Neural cell (in vitro differentiated cells): Measurements from ENCODE around the gene LPIN1. TPM values are rescaled to one million over a fixed set of nuclear protein-coding genes. Genes with fewer than 3 reads are reported as not detected.

Source experiments
- H2AFZ ChIP-seq: fragments of 200-600, 300-800 bp; sonication (generic), shearing (Covaris generic); 2 replicates; pipeline ENCODE4 v1.6.0; 2014; ENCODE audit warnings: low read depth, mild to moderate bottlenecking, antibody characterized with exemption, low read length, moderate library complexity
- H3F3A ChIP-seq: fragments of 200-600 bp; shearing (Covaris generic); 2 replicates; pipeline ENCODE4 v1.6.1; 2016; ENCODE audit warnings: mild to moderate bottlenecking, moderate library complexity, mixed read lengths, antibody characterized with exemption, low read length; ENCODE audit not compliant: insufficient read depth, poor library complexity, severe bottlenecking
- H3K27ac ChIP-seq: fragments of 200-600, 300-800 bp; sonication (generic), shearing (Covaris generic); 2 replicates; pipeline ENCODE4 v1.5.1; 2014; ENCODE audit warnings: mild to moderate bottlenecking, low read length, moderate library complexity
- H3K27me3 ChIP-seq: fragments of 300-800, 200-600 bp; sonication (generic), shearing (Covaris generic); 2 replicates; pipeline ENCODE4 v1.6.0; 2014; ENCODE audit warnings: mild to moderate bottlenecking, low read depth, low read length, moderate library complexity; ENCODE audit not compliant: insufficient read depth
- H3K36me3 ChIP-seq: fragments of 300-800, 200-600 bp; sonication (generic), shearing (Covaris generic); 2 replicates; pipeline ENCODE4 v1.5.1; 2014; ENCODE audit warnings: mild to moderate bottlenecking, antibody characterized with exemption, low read length, moderate library complexity; ENCODE audit not compliant: insufficient read depth
- H3K4me2 ChIP-seq: fragments of 300-800, 200-600 bp; sonication (generic), shearing (Covaris generic); 2 replicates; pipeline ENCODE4 v1.6.0; 2014; ENCODE audit warnings: mild to moderate bottlenecking, low read length
- H3K4me3 ChIP-seq: fragments of 300-800, 200-600 bp; sonication (generic), shearing (Covaris generic); 2 replicates; pipeline ENCODE4 v1.5.1; 2014; ENCODE audit warnings: mild to moderate bottlenecking, low read length, moderate library complexity
- H3K79me2 ChIP-seq: fragments of 200-600 bp; shearing (Covaris generic); replicated peaks from 2 replicates; pipeline ENCODE4 v1.6.0; 2014; ENCODE audit warnings: mild to moderate bottlenecking, low read length, moderate library complexity; ENCODE audit not compliant: insufficient read depth
- H3K9ac ChIP-seq: fragments of 300-800, 200-600 bp; sonication (generic), shearing (Covaris generic); 2 replicates; pipeline ENCODE4 v1.6.1; 2016; ENCODE audit warnings: mild to moderate bottlenecking, low read length, mixed read lengths
- H3K9me2 ChIP-seq: fragments of 200-600 bp; shearing (Covaris generic); 2 replicates; pipeline ENCODE4 v1.6.1; 2016; ENCODE audit warnings: mild to moderate bottlenecking, low read length, mixed read lengths; ENCODE audit not compliant: insufficient read depth
- H3K9me3 ChIP-seq: fragments of 200-600, 300-800 bp; sonication (generic), shearing (Covaris generic); 2 replicates; pipeline ENCODE4 v1.6.1; 2016; ENCODE audit warnings: mild to moderate bottlenecking, mixed run types, low read length, moderate library complexity, mixed read lengths
- H4K20me1 ChIP-seq: fragments of 200-600 bp; shearing (Covaris generic); 2 replicates; pipeline ENCODE4 v1.6.1; 2016; ENCODE audit warnings: mild to moderate bottlenecking, mixed run types; ENCODE audit not compliant: insufficient read depth
- CTCF ChIP-seq: fragments of 450-650 bp; IDR thresholded peaks from 2 replicates; pipeline ENCODE4 v1.5.1; 2014; ENCODE audit warnings: antibody characterized with exemption, mild to moderate bottlenecking, moderate library complexity; ENCODE audit not compliant: poor library complexity, severe bottlenecking
- EP300 ChIP-seq: fragments of 450-650 bp; conservative IDR thresholded peaks from 2 replicates; pipeline ENCODE4 v1.6.1; 2014; ENCODE audit warnings: antibody characterized with exemption, mild to moderate bottlenecking, moderate library complexity; ENCODE audit not compliant: poor library complexity, severe bottlenecking
- EZH2 ChIP-seq: fragments of 200-600, 300-800 bp; shearing (Covaris generic), sonication (generic); IDR thresholded peaks from 2 replicates; pipeline ENCODE4 v1.6.1; 2014; ENCODE audit warnings: antibody characterized with exemption, low read length, borderline replicate concordance, mild to moderate bottlenecking; ENCODE audit not compliant: insufficient read depth, poor library complexity, severe bottlenecking
- MXI1 ChIP-seq: fragments of 450-650 bp; conservative IDR thresholded peaks from 2 replicates; pipeline ENCODE4 v1.6.1; 2014; ENCODE audit warnings: antibody characterized with exemption, mild to moderate bottlenecking; ENCODE audit not compliant: poor library complexity, severe bottlenecking
- POLR2AphosphoS5 ChIP-seq: IDR thresholded peaks from 2 replicates; pipeline ENCODE4 v1.6.1; 2012
- RAD21 ChIP-seq: fragments of 450-650 bp; conservative IDR thresholded peaks from 2 replicates; pipeline ENCODE4 v1.6.1; 2014; ENCODE audit warnings: antibody characterized with exemption, mild to moderate bottlenecking, moderate library complexity
- REST ChIP-seq: IDR thresholded peaks from 2 replicates; pipeline ENCODE4 v1.6.1; 2012; ENCODE audit warnings: borderline replicate concordance
- SMC3 ChIP-seq: fragments of 450-650 bp; conservative IDR thresholded peaks from 2 replicates; pipeline ENCODE4 v1.6.1; 2014; ENCODE audit warnings: antibody characterized with exemption, mild to moderate bottlenecking, moderate library complexity; ENCODE audit not compliant: poor library complexity
- TAF1 ChIP-seq: IDR thresholded peaks from 2 replicates; pipeline ENCODE4 v1.6.1; 2012; ENCODE audit warnings: low read depth
- polyA plus RNA-seq: library from polyadenylated mRNA; depleted of rRNA; stranded (reverse); fragments of >200 nt; gene quantifications from 2 replicates; pipeline ENCODE4 v1.2.3, GENCODE V29; 2014

The LPIN1 gene
- polyA plus RNA-seq, 1 donor from 2014 or later, result 47.5 TPM

- H4K20me1 ChIP-seq, result no peaks in the 10 kb centered on the region
- no peaks in the 10 kb centered on the region for H3K27me3 ChIP-seq
- no peaks in the 10 kb centered on the region for H3K9me3 ChIP-seq
- peak overlapping the region; percentile 95 for H3K4me3 ChIP-seq
- TF ChIP-seq SMC3 (no peak), TAF1 (no peak), CTCF (no peak), REST (no peak), RAD21 (no peak), EZH2 (no peak), EP300 (no peak), MXI1 (no peak), POLR2AphosphoS5 (no peak)
- H3K9me2 ChIP-seq, result no peaks in the 10 kb centered on the region
- H2AFZ ChIP-seq, result no peak overlapping the region
- no peaks in the 10 kb centered on the region for H3F3A ChIP-seq
- peak overlapping the region; percentile 93 for H3K9ac ChIP-seq
- H3K36me3 ChIP-seq, result no peaks in the 10 kb centered on the region
- H3K79me2 ChIP-seq, result peaks cover 39% of the 10 kb centered on the region
- peak overlapping the region; percentile 97 for H3K4me2 ChIP-seq
- no peak overlapping the region for H3K27ac ChIP-seq
Measured at GRCh38 chr2:11748018-11748860, 1.8 kb downstream of the LPIN1 start.

GRCh38 chr2:11748861-11749645 lies 2.6 kb downstream of the LPIN1 start:
- Histone ChIP-seq H3K9me3 (no peaks in the 10 kb centered on the region), H3K9ac (no peak overlapping the region), H3K9me2 (no peaks in the 10 kb centered on the region), H3K79me2 (peaks cover 44% of the 10 kb centered on the region), H4K20me1 (no peaks in the 10 kb centered on the region), H3K27me3 (no peaks in the 10 kb centered on the region), H3F3A (no peaks in the 10 kb centered on the region), H3K4me3 (peak overlapping the region; percentile 95), H3K36me3 (no peaks in the 10 kb centered on the region), H3K27ac (no peak overlapping the region), H2AFZ (no peak overlapping the region), H3K4me2 (no peak overlapping the region)
- TF ChIP-seq EZH2, result no peak
- no peak for TF ChIP-seq SMC3
- TF ChIP-seq REST, result no peak
- TF ChIP-seq RAD21, result no peak
- TF ChIP-seq POLR2AphosphoS5, result no peak
- no peak for TF ChIP-seq EP300
- TF ChIP-seq CTCF, result no peak
- no peak for TF ChIP-seq TAF1
- TF ChIP-seq MXI1, result no peak
